MM.1S (cell line): Measurements from ENCODE around the gene MARCOL.

Experiments used
- DNase-seq: peaks from one replicate; pipeline ENCODE4 v3.0.0-alpha.2; 2015
- H2AFZ ChIP-seq: fragments of 300-600 bp; sonication (generic); 2 replicates; pipeline ENCODE4 v1.6.0; 2016; ENCODE audit warnings: antibody characterized with exemption, low read length
- H3F3A ChIP-seq: fragments of 300-600 bp; sonication (generic); 2 replicates; pipeline ENCODE4 v1.6.1; 2016; ENCODE audit warnings: mild to moderate bottlenecking, antibody characterized with exemption, low read length, moderate library complexity, mixed read lengths; ENCODE audit not compliant: insufficient read depth
- H3K27ac ChIP-seq: fragments of 300-600 bp; sonication (generic); 2 replicates; pipeline ENCODE4 v1.5.1; 2016; ENCODE audit warnings: mild to moderate bottlenecking, low read length
- H3K27me3 ChIP-seq: fragments of 300-600 bp; sonication (generic); replicated peaks from 2 replicates; pipeline ENCODE4 v1.6.0; 2016; ENCODE audit warnings: low read length; ENCODE audit not compliant: insufficient read depth
- H3K36me3 ChIP-seq: fragments of 300-600 bp; sonication (generic); replicated peaks from 2 replicates; pipeline ENCODE4 v1.6.1; 2016; ENCODE audit warnings: mild to moderate bottlenecking, low read length, mixed read lengths; ENCODE audit not compliant: insufficient read depth
- H3K4me1 ChIP-seq: fragments of 300-600 bp; sonication (generic); 2 replicates; pipeline ENCODE4 v1.6.1; 2016; ENCODE audit warnings: low read length, mixed read lengths
- H3K4me2 ChIP-seq: fragments of 300-600 bp; sonication (generic); 2 replicates; pipeline ENCODE4 v1.6.0; 2016; ENCODE audit warnings: low read depth, low read length
- H3K4me3 ChIP-seq: fragments of 300-600 bp; sonication (generic); 2 replicates; pipeline ENCODE4 v1.5.1; 2016; ENCODE audit warnings: low read length, mixed read lengths
- H3K79me2 ChIP-seq: fragments of 300-600 bp; sonication (generic); 2 replicates; pipeline ENCODE4 v1.6.1; 2016; ENCODE audit warnings: mixed run types, low read length, mixed read lengths
- H3K9ac ChIP-seq: fragments of 300-600 bp; sonication (generic); 2 replicates; pipeline ENCODE4 v1.6.1; 2016; ENCODE audit warnings: low read length, mixed read lengths
- H3K9me2 ChIP-seq: fragments of 300-600 bp; sonication (generic); replicated peaks from 2 replicates; pipeline ENCODE4 v1.6.1; 2016; ENCODE audit warnings: mild to moderate bottlenecking, low read length, mixed read lengths; ENCODE audit not compliant: insufficient read depth
- H3K9me3 ChIP-seq: fragments of 300-600 bp; sonication (generic); replicated peaks from 2 replicates; pipeline ENCODE4 v1.6.1; 2016; ENCODE audit warnings: mild to moderate bottlenecking, low read length, mixed read lengths; ENCODE audit not compliant: insufficient read depth
- H4K20me1 ChIP-seq: fragments of 300-600 bp; sonication (generic); 2 replicates; pipeline ENCODE4 v1.6.1; 2016; ENCODE audit warnings: mild to moderate bottlenecking, low read length, moderate library complexity, mixed read lengths; ENCODE audit not compliant: insufficient read depth
- EZH2 ChIP-seq: fragments of 300-600 bp; sonication (generic); optimal IDR thresholded peaks from 2 replicates; pipeline ENCODE3; 2017; ENCODE audit warnings: low read depth, mild to moderate bottlenecking, antibody characterized with exemption, low read length, mixed read lengths
- EZH2phosphoT487 ChIP-seq: fragments of 300-600 bp; sonication (generic); IDR thresholded peaks from 2 replicates; pipeline ENCODE4 v1.6.1; 2018; ENCODE audit warnings: antibody characterized with exemption, low read length
- TF ChIP-seq, protein P1 (sequence below): fragments of 300-600 bp; sonication (generic); IDR thresholded peaks from 2 replicates; pipeline ENCODE4 v1.5.1; 2016; ENCODE audit warnings: antibody characterized with exemption, low read length, mixed read lengths

The MARCOL gene

DNA sequence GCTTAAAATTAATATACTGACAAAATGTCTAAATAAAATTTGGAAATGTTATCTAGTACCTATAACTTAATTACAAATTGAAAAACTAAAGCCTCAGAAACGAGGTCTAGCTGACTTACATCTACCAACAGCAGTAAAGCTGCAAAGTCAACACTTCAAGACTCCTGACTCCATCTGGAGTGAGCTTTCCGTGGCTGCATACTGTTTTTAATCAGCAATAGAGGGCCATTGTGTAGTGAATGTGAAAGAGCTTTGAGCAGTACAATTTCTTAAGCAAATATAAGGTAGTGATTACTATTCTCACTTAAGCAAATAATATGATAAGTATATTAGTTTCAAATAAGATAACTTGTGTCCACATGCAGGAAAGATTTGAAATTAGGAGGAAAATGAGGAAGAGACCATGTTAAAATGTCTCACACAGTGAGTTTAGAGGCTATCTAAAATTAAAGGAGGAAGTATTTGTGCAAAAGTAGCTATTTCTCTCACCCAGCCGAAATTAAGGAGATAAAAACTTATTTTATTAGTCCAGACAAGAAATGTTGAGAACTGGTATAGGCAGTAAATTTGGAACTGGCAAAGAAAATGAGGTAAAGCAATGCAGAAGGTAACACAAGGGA is 29.1 kb upstream of the MARCOL start:
- H3K9ac ChIP-seq, result no peak overlapping the region
- no peak for DNase-seq
- H3K27ac ChIP-seq, result no peak overlapping the region
- no peaks in the 10 kb centered on the region for H4K20me1 ChIP-seq
- H3K36me3 ChIP-seq, result no peaks in the 10 kb centered on the region
- no peaks in the 10 kb centered on the region for H3F3A ChIP-seq
- H3K79me2 ChIP-seq, result no peaks in the 10 kb centered on the region
- no peak overlapping the region for H3K4me2 ChIP-seq
- H3K4me3 ChIP-seq, result no peak overlapping the region
- no peaks in the 10 kb centered on the region for H3K9me2 ChIP-seq
- TF ChIP-seq, protein P1, sequence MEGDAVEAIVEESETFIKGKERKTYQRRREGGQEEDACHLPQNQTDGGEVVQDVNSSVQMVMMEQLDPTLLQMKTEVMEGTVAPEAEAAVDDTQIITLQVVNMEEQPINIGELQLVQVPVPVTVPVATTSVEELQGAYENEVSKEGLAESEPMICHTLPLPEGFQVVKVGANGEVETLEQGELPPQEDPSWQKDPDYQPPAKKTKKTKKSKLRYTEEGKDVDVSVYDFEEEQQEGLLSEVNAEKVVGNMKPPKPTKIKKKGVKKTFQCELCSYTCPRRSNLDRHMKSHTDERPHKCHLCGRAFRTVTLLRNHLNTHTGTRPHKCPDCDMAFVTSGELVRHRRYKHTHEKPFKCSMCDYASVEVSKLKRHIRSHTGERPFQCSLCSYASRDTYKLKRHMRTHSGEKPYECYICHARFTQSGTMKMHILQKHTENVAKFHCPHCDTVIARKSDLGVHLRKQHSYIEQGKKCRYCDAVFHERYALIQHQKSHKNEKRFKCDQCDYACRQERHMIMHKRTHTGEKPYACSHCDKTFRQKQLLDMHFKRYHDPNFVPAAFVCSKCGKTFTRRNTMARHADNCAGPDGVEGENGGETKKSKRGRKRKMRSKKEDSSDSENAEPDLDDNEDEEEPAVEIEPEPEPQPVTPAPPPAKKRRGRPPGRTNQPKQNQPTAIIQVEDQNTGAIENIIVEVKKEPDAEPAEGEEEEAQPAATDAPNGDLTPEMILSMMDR, result no peak
- no peak for TF ChIP-seq EZH2phosphoT487
- no peak for TF ChIP-seq EZH2
- H3K9me3 ChIP-seq, result no peaks in the 10 kb centered on the region
- no peaks in the 10 kb centered on the region for H3K4me1 ChIP-seq
- H3K27me3 ChIP-seq, result no peaks in the 10 kb centered on the region
- H2AFZ ChIP-seq, result no peak overlapping the region

DNA sequence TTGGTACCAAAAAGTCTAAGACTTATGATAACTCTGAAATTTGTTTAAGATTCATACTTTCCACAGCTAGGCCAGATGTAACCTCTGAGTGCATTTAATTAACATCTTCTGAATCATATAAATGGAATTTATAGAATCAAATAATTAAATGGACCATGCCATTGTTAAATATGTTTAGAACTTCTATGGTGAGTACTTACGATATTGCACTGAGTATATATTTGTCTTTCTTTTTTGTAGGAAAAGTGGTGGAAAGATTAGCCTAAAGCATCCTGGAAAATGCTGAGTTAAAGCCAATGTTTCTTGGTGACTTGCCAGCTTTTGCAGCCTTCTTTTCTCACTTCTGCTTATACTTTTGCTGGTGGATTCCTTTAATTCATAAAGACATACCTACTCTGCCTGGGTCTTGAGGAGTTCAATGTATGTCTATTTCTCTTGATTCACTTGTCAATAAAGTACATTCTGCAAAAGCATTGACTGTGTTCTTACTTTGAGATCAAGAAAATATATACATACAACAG is 23.6 kb upstream of the MARCOL start:
- H3F3A ChIP-seq, result no peaks in the 10 kb centered on the region
- H3K4me2 ChIP-seq, result no peak overlapping the region
- H3K9me3 ChIP-seq, result no peaks in the 10 kb centered on the region

DNA sequence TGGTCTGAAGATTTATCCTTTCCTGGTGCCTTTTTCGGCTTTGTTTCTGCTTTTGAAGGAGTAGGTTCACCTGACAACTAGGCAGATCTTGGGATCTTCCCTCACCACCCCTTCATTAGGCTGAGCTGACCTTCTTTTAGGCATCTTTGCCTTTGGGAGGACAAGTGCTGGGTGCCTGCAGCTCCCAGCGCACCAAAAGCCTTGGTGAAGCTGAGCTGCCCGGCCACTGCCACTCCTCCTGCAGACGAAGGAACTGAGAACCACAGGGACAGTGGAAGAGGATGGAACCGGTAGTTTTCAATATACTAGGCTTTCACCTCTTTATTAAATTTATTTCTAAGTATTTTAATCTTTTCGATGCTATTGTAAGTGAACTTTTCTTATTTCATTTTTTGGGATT is 16.8 kb upstream of the MARCOL start:
- H3F3A ChIP-seq, result no peaks in the 10 kb centered on the region
- no peak for TF ChIP-seq EZH2
- no peaks in the 10 kb centered on the region for H3K4me1 ChIP-seq
- H2AFZ ChIP-seq, result no peak overlapping the region
- DNase-seq, result no peak
- H3K27ac ChIP-seq, result no peak overlapping the region
- H3K9me3 ChIP-seq, result no peaks in the 10 kb centered on the region
- no peak overlapping the region for H3K9ac ChIP-seq
- no peaks in the 10 kb centered on the region for H3K9me2 ChIP-seq
- no peaks in the 10 kb centered on the region for H4K20me1 ChIP-seq
- no peaks in the 10 kb centered on the region for H3K36me3 ChIP-seq
- H3K4me2 ChIP-seq, result no peak overlapping the region
- no peak overlapping the region for H3K4me3 ChIP-seq
- H3K27me3 ChIP-seq, result no peaks in the 10 kb centered on the region
- H3K79me2 ChIP-seq, result no peaks in the 10 kb centered on the region

More for the DNA sequence above, 23.6 kb upstream of the MARCOL start:
- Histone ChIP-seq H3K4me3 (no peak overlapping the region), H3K4me1 (no peaks in the 10 kb centered on the region), H2AFZ (no peak overlapping the region), H3K9ac (no peak overlapping the region), H3K27me3 (no peaks in the 10 kb centered on the region), H3K79me2 (no peaks in the 10 kb centered on the region), H4K20me1 (no peaks in the 10 kb centered on the region), H3K9me2 (no peaks in the 10 kb centered on the region), H3K27ac (no peak overlapping the region), H3K36me3 (no peaks in the 10 kb centered on the region)
- no peak for DNase-seq
- TF ChIP-seq EZH2phosphoT487 (no peak), EZH2 (no peak)
- TF ChIP-seq, protein P1, result no peak

DNA sequence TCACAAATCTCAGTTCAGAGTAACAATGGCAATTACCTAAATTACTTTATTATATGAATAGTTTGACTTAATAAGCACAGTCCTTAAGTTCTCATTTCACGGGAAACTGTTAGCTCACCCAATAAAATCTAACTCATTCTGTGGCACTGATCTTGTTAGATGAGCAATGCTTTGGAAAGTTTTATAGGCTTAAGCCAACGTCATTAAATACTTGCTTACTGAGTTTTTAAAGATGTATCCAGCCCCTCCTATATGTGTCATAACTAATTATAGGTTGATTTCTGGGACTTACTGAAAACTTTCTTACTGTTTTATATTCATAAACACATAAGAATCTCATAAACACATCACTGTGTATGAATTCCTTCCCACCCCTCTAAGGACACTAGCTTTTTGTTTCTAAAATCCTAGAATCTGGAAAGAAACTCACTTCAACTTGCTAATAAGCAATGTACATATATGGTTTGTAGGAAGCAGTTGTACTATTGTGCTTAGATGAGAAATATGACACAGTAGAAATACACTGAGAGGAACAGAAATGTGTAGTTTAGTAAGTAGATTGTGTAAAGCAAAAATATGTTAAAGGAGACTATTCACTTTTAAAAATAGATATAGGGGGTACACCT is 14.1 kb upstream of the MARCOL start:
- H3K9ac ChIP-seq, result no peak overlapping the region
- H3K4me2 ChIP-seq, result no peak overlapping the region
- no peak overlapping the region for H2AFZ ChIP-seq
- TF ChIP-seq, protein P1, result no peak
- TF ChIP-seq EZH2 (no peak), EZH2phosphoT487 (no peak)
- H3K4me3 ChIP-seq, result no peak overlapping the region
- H4K20me1 ChIP-seq, result no peaks in the 10 kb centered on the region
- DNase-seq, result no peak
- no peaks in the 10 kb centered on the region for H3K27me3 ChIP-seq
- no peaks in the 10 kb centered on the region for H3K79me2 ChIP-seq
- no peaks in the 10 kb centered on the region for H3K36me3 ChIP-seq
- H3K4me1 ChIP-seq, result no peaks in the 10 kb centered on the region
- no peak overlapping the region for H3K27ac ChIP-seq
- H3K9me2 ChIP-seq, result no peaks in the 10 kb centered on the region
- H3F3A ChIP-seq, result no peaks in the 10 kb centered on the region
- no peaks in the 10 kb centered on the region for H3K9me3 ChIP-seq
